GM12872 (cell line): ENCODE data around the gene TPI1.

Experiments used
- TF ChIP-seq, protein P1 (sequence below): IDR thresholded peaks from 3 replicates; pipeline ENCODE4 v1.5.1; 2011; ENCODE audit warnings: low read depth, mild to moderate bottlenecking, low read length, moderate library complexity; ENCODE audit not compliant: insufficient read depth

The TPI1 gene

DNA sequence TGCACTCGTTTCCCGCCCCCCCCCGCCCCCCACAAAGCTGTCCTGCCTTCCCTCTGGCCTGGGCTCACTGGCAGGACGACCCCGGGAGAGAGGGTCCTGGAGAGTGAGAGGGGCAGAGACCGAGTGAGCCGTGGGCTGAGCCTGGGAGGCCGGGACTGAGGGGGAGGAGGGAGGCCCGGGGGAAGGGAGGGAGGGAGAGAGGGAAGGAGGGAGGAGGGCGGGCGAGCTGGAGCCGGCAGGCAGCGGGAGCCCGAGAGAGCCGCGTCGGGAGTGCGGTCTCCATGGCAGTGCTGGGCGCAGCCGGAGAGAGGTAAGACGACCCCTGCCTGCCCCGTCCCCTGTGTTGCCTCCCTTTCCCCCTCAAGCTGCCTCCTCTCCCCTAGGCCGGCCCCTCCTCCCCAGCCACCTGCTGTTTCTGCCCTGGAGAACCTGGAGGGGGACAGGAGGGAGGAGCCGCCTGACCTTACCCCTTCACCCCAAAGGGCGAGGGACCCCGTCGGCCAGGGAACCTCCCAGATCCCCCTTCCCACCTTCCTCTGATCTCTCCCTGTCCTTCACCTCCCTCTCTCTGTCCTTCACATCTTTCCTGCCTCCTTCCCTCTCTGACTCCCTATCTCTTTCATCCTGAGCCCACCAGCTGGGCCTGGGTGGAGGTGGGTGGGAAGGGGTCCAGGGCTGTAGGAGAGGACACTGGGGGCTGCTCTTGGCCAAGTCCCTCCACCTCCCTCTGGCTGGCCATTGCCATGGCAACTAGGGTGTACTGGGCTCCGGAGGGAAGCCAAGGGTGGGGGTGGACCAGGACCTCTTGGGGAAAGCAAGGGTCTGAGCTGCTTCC is 45.5 kb upstream of the TPI1 start, which contains the start of gene GPR162:
Gene GPR162 (plus strand): TSS at position 231 of the 835 bp plus-strand sequence. CDS start 2,078 bp downstream, outside the sequence.
- TF ChIP-seq, protein P1, sequence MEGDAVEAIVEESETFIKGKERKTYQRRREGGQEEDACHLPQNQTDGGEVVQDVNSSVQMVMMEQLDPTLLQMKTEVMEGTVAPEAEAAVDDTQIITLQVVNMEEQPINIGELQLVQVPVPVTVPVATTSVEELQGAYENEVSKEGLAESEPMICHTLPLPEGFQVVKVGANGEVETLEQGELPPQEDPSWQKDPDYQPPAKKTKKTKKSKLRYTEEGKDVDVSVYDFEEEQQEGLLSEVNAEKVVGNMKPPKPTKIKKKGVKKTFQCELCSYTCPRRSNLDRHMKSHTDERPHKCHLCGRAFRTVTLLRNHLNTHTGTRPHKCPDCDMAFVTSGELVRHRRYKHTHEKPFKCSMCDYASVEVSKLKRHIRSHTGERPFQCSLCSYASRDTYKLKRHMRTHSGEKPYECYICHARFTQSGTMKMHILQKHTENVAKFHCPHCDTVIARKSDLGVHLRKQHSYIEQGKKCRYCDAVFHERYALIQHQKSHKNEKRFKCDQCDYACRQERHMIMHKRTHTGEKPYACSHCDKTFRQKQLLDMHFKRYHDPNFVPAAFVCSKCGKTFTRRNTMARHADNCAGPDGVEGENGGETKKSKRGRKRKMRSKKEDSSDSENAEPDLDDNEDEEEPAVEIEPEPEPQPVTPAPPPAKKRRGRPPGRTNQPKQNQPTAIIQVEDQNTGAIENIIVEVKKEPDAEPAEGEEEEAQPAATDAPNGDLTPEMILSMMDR, result no peak

DNA sequence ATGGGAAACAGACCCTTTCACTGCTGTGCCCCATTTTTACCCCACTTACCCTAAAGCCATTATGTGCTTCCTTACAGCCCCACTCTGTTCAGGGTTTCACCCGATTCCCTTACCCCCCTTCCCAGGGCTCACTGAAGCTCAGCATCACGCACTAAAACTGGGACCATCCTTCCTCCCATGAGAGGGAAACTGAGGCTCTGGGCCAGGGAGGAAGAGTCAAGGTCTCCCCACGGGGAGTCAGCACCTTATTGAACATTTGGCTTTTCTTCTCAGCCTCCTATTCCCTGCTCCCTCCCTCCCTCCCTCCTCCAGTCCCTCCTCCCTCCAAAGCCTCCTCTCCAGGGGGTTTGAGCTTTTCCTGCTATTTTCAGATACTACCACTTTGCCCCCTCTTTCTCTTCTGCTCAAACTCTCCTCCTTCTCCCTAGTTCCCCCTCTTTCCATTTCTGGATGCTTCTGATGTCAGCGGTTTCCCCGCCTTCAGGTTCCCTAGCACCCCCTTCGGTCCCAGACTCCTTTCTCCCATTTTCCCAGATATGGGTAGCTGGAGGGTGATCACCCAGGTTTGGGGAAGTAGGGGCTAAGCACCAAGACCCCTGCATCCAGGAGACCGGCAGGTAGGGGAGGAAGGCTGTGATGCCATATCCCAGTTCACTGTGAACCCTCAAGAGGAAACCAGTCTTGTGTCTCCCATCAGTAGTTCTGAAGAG is 44.8 kb upstream of the TPI1 start:
- TF ChIP-seq, protein P1, result no peak

DNA sequence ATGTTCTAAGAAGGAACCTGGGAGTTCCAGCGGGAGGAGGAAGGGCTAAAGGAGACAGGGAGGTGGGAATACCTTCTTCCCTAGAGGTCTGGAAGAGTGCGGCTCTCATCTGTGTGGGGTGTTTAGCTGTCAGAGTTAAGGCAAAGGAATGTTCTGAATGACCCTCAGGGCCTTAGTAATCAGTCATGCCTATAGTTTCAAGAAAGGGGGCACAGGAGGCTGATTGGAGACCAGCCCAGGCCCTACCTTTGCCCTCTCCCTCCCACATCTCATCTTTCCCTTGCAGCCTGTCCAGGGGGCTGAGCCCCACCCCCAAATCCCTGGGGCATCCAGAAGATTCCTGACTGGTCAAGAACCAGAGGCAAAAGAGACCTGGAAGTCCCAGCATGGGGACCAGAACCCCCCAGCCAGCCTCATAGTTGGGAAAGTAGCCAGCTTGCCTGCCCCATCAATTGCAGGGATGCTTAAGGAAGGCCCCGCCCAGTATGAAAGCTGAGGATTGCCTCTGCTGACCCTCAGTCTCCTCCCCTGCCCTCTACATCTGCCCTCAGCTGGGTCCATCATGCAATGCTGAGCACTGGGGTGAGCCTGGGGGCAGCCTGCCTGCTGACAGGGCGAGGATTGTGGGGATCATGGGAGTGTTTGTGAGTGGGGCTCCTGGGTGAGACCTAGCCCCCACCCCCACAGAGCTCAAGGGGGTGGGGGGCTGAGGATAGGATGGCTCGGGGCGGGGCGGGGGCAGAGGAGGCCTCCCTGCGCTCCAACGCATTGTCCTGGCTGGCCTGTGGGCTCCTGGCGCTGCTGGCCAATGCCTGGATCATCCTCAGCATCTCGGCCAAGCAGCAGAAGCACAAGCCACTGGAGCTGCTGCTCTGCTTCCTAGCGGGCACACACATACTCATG is 43.9 kb upstream of the TPI1 start:
- TF ChIP-seq, protein P1, result no peak

- TF ChIP-seq, protein P1, result no peak
Measured at GRCh38 chr12:6824085-6824775, 43.1 kb upstream of the TPI1 start.

DNA sequence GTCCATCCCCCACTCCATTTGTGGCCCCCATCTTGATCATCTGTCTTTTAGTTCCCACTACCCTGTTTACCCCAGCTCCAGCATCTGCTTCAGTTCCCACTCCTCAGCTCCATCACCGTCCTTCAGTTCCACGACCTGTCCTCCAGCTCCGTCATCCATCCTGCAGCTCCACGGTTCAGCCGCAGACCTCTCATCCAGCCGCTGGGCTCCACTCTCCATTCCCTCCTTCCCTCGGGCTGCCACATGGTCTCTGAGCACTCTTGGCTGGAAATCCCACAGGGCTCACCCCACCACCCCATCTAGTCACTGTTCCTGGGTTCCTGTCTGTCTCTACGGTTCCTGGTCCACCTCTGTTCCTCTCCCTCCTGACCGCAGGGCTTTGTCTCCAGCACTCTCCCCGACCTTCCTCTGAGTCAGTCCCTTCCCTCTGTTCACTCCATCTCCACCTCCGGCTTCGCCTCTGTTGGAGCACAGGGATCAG is 42.4 kb upstream of the TPI1 start:
- TF ChIP-seq, protein P1, result no peak

GRCh38 chr12:6825398-6826124 is 41.8 kb upstream of the TPI1 start:
- TF ChIP-seq, protein P1, result peak; percentile 94
